HG02623 (cell line): ENCODE measurements around the gene PPP4R3B.

Source experiments
- ATAC-seq: cut with Tn5 transposase; IDR thresholded peaks from one replicate; pipeline ENCODE4 v1.9.1; 2021; ENCODE audit warnings: moderate library complexity; ENCODE audit not compliant: unreplicated experiment

The PPP4R3B gene

GRCh38 chr2:55519938-55520885 is 97.2 kb downstream of the PPP4R3B start:
- ATAC-seq = peak; percentile 2

GRCh38 chr2:55518841-55519165 is 98.6 kb downstream of the PPP4R3B start:
- peak; percentile 1 for ATAC-seq

GRCh38 chr2:55511508-55512124 is 105.8 kb downstream of the PPP4R3B start:
- no peak for ATAC-seq

- no peak for ATAC-seq
Measured at GRCh38 chr2:55502590-55503141, 114.8 kb downstream of the PPP4R3B start.

GRCh38 chr2:55500025-55500424 is 117.4 kb downstream of the PPP4R3B start:
- no peak for ATAC-seq

GRCh38 chr2:55498582-55498981 is 118.8 kb downstream of the PPP4R3B start:
- no peak for ATAC-seq
